Measurements from ENCODE around the gene HLA-DMB.
"Not testable (repeated sequence)": the region's sequence is repeated elsewhere in the genome, so short reads cannot be mapped to it uniquely, and the experiment has no call there.

The HLA-DMB gene

GRCh38 chr6:32945108-32945760 lies 4.4 kb upstream of the HLA-DMB start:
- Histone ChIP-seq H3K4me3 (ENCODE audit: low read length) (no peak overlapping the region), H3K36me3 (ENCODE audit: insufficient read depth, low read depth, low read length) (no peaks in the 10 kb centered on the region), H3K27ac (ENCODE audit: low read length) (no peak overlapping the region), H3K4me1 (ENCODE audit: insufficient read depth, low read length) (peaks cover under 1% of the 10 kb centered on the region; the same call in 1 of the 2 replicates), H3K9me3 (ENCODE audit: insufficient read depth, low read depth, low read length) (no peaks in the 10 kb centered on the region), H3K9ac (ENCODE audit: low read depth, low read length) (no peak overlapping the region), H3K27me3 (ENCODE audit: insufficient read depth, low read length) (no peaks in the 10 kb centered on the region)

DNA sequence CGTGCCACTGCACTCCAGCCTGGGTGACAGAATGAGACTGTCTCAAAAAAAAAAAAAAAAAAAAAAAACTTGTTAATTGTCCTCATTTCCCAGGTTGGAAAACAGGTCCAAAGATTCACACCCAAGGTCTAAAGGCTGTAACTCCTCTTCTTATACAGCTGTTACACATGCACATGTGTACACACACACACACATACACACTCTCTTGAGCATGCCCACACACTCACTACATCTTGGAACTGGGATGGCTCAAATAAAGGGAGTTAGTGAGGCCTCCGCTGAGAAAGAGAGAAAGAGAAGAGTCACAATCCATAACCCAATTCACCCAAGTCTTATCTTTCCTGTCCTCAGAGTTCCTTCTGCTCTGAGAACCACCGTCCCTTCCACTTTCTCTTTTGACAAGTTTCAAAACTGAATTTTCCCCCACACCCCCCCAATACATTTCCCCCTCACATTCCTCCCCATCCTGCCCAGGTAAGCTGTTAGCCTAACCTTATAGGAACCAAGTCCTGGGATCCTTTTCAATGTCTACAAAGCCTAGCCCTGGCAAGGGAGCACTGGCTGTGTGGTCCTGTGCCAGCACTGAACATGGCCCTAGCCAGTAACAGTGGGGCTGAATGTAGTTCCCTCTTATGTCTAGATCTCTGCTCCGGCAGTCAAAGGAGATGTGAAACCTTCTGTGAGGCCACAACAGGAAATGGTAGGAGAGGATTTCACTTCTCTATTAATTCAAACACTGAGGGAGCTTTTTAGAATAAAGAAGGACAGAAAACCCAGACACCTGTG lies 3.2 kb upstream of the HLA-DMB start:
- Histone ChIP-seq H3K9me3 (ENCODE audit: insufficient read depth, low read depth, low read length) (no peaks in the 10 kb centered on the region), H3K36me3 (ENCODE audit: insufficient read depth, low read depth, low read length) (no peaks in the 10 kb centered on the region), H3K9ac (ENCODE audit: low read depth, low read length) (no peak overlapping the region), H3K4me1 (ENCODE audit: insufficient read depth, low read length) (peaks cover 3% of the 10 kb centered on the region; the same call in 1 of the 2 replicates), H3K4me3 (ENCODE audit: low read length) (no peak overlapping the region), H3K27ac (ENCODE audit: low read length) (no peak overlapping the region), H3K27me3 (ENCODE audit: insufficient read depth, low read length) (no peaks in the 10 kb centered on the region)

DNA sequence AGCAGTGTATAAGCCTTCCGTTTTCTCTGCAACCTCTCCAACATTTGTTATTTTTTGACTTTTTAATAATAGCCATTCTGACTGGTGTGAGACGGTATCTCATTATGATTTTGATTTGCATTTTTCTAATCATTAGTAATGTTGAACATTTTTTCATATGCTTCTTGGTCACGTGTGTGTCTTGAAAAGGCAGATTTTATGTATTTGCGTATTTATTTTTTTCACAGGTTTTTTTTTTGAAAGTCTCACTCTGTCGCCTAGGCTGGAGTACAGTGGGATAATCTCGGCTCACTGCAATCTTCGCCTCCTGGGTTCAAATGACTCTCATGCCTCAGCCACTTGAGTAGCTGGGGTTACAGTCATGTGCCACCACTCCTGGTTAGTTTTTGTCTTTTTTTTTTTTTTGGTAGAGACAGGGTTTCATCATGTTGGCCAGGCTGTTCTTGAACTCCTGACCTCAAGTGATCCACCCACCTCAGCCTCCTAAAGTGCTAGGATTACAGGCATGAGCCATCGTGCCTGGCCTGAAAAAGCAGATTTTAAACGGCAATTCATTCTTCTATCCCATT lies 1.8 kb upstream of the HLA-DMB start:
- not testable (repeated sequence) for H3K4me1 ChIP-seq (ENCODE audit: insufficient read depth, low read length); H3K27ac ChIP-seq (ENCODE audit: low read length); H3K36me3 ChIP-seq (ENCODE audit: insufficient read depth, low read depth, low read length); H3K4me3 ChIP-seq (ENCODE audit: low read length); H3K27me3 ChIP-seq (ENCODE audit: insufficient read depth, low read length); H3K9me3 ChIP-seq (ENCODE audit: insufficient read depth, low read depth, low read length); H3K9ac ChIP-seq (ENCODE audit: low read depth, low read length)

- Histone ChIP-seq H3K9me3 (ENCODE audit: insufficient read depth, low read depth, low read length) (no peaks in the 10 kb centered on the region), H3K9ac (ENCODE audit: low read depth, low read length) (no peak overlapping the region), H3K27me3 (ENCODE audit: insufficient read depth, low read length) (peaks cover 8% of the 10 kb centered on the region; the same call in 1 of the 2 replicates), H3K4me1 (ENCODE audit: insufficient read depth, low read length) (peaks cover 3% of the 10 kb centered on the region; the same call in 1 of the 2 replicates), H3K36me3 (ENCODE audit: insufficient read depth, low read depth, low read length) (no peaks in the 10 kb centered on the region), H3K4me3 (ENCODE audit: low read length) (no peak overlapping the region), H3K27ac (ENCODE audit: low read length) (no peak overlapping the region)
Observed at GRCh38 chr6:32941214-32941768, 463 bp upstream of the HLA-DMB start.

GRCh38 chr6:32938494-32938893 lies 2.3 kb downstream of the HLA-DMB start:
- no peaks in the 10 kb centered on the region for H3K9me3 ChIP-seq (ENCODE audit: insufficient read depth, low read depth, low read length)
- no peak overlapping the region for H3K4me3 ChIP-seq (ENCODE audit: low read length)
- peaks cover 3% of the 10 kb centered on the region; the same call in 1 of the 2 replicates for H3K4me1 ChIP-seq (ENCODE audit: insufficient read depth, low read length)
- no peak overlapping the region for H3K27ac ChIP-seq (ENCODE audit: low read length)
- H3K9ac ChIP-seq (ENCODE audit: low read depth, low read length), result no peak overlapping the region
- no peaks in the 10 kb centered on the region for H3K36me3 ChIP-seq (ENCODE audit: insufficient read depth, low read depth, low read length)
- peaks cover 21% of the 10 kb centered on the region; the same call in 1 of the 2 replicates for H3K27me3 ChIP-seq (ENCODE audit: insufficient read depth, low read length)

DNA sequence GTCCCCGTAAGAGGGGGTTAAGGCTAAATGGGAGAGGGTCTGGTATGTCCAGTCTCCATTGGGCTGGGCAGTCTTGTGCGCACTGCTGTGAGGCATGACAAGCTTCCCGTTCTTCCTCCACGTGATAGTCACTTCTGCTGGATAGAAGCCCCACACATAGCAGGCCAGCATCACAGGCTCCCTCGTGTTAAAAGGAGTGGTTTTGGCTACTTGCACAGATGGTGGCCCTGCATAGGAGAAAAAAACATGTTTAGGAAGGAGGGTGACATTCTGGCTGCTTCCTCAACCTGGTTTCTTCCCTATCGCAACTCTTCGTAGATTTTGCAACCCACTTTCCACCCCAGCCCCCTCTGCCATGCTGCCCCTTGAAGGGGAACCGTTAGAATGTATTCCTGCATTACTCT lies 3.6 kb downstream of the HLA-DMB start:
- no peaks in the 10 kb centered on the region for H3K36me3 ChIP-seq (ENCODE audit: insufficient read depth, low read depth, low read length)
- H3K9me3 ChIP-seq (ENCODE audit: insufficient read depth, low read depth, low read length), result no peaks in the 10 kb centered on the region
- peaks cover 21% of the 10 kb centered on the region; the same call in 1 of the 2 replicates for H3K27me3 ChIP-seq (ENCODE audit: insufficient read depth, low read length)
- H3K4me3 ChIP-seq (ENCODE audit: low read length), result no peak overlapping the region
- peaks cover 3% of the 10 kb centered on the region; the same call in 1 of the 2 replicates for H3K4me1 ChIP-seq (ENCODE audit: insufficient read depth, low read length)
- no peak overlapping the region for H3K9ac ChIP-seq (ENCODE audit: low read depth, low read length)
- no peak overlapping the region for H3K27ac ChIP-seq (ENCODE audit: low read length)

- Histone ChIP-seq H3K27ac (ENCODE audit: low read length) (no peak overlapping the region), H3K9ac (ENCODE audit: low read depth, low read length) (no peak overlapping the region), H3K4me1 (ENCODE audit: insufficient read depth, low read length) (peaks cover 3% of the 10 kb centered on the region; the same call in 1 of the 2 replicates), H3K4me3 (ENCODE audit: low read length) (no peak overlapping the region), H3K36me3 (ENCODE audit: insufficient read depth, low read depth, low read length) (no peaks in the 10 kb centered on the region), H3K27me3 (ENCODE audit: insufficient read depth, low read length) (peaks cover 21% of the 10 kb centered on the region; the same call in 1 of the 2 replicates), H3K9me3 (ENCODE audit: insufficient read depth, low read depth, low read length) (no peaks in the 10 kb centered on the region)
Observed at GRCh38 chr6:32936239-32937152, 4.3 kb downstream of the HLA-DMB start.

- Histone ChIP-seq H3K27me3 (ENCODE audit: insufficient read depth, low read length) (peaks cover 21% of the 10 kb centered on the region; the same call in 1 of the 2 replicates), H3K27ac (ENCODE audit: low read length) (no peak overlapping the region), H3K36me3 (ENCODE audit: insufficient read depth, low read depth, low read length) (no peaks in the 10 kb centered on the region), H3K9me3 (ENCODE audit: insufficient read depth, low read depth, low read length) (no peaks in the 10 kb centered on the region), H3K4me3 (ENCODE audit: low read length) (no peak overlapping the region), H3K4me1 (ENCODE audit: insufficient read depth, low read length) (0 out of 2 replicates have a peak, but pooled peaks cover 3% of the 10 kb centered on the region), H3K9ac (ENCODE audit: low read depth, low read length) (no peak overlapping the region)
Observed at GRCh38 chr6:32935551-32936238, 5.1 kb downstream of the HLA-DMB start.

GRCh38 chr6:32933661-32934085 lies 7.2 kb downstream of the HLA-DMB start:
- H3K9me3 ChIP-seq (ENCODE audit: insufficient read depth, low read depth, low read length), result no peaks in the 10 kb centered on the region
- no peak overlapping the region for H3K27ac ChIP-seq (ENCODE audit: low read length)
- H3K4me3 ChIP-seq (ENCODE audit: low read length), result no peak overlapping the region
- no peaks in the 10 kb centered on the region for H3K4me1 ChIP-seq (ENCODE audit: insufficient read depth, low read length)
- H3K9ac ChIP-seq (ENCODE audit: low read depth, low read length), result no peak overlapping the region
- H3K36me3 ChIP-seq (ENCODE audit: insufficient read depth, low read depth, low read length), result no peaks in the 10 kb centered on the region
- peaks cover 28% of the 10 kb centered on the region; the same call in 1 of the 2 replicates for H3K27me3 ChIP-seq (ENCODE audit: insufficient read depth, low read length)

DNA sequence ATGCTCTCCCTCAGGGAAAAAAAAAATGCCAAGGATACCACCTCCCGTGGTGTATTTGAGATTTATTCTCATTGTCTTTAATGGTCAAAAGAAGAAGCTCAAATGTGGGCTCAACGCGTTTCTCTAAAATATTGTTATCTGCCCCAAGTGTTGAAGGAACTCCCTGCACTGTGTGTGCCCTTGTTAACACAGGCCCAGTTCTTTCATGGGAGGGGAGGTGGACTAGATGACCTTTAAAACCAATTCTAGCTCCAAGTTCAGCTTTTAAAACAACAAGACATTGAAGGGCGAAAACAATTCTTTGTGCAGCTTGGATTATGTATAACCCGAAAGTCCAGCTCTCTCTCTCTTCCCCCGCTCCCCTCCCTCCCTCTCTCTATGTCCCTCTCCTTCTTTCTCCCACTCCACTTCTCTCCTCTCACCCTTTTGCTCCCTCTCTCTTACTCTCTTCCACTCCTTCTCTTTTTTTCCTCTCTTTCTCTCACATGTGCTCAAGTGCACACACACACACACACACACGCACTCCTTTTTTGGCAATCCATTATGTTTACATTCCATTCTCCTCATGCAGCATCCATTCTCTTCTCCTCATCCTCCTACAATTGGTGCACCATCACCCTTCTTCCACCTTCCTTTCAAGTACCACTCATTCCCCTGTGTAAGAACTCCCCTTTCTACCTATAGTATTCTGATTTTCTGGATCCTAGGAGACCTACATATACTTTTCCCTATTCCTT lies 8.5 kb downstream of the HLA-DMB start:
- Histone ChIP-seq H3K4me3 (ENCODE audit: low read length) (no peak overlapping the region), H3K27ac (ENCODE audit: low read length) (no peak overlapping the region), H3K27me3 (ENCODE audit: insufficient read depth, low read length) (peaks cover 28% of the 10 kb centered on the region; the same call in 1 of the 2 replicates), H3K9me3 (ENCODE audit: insufficient read depth, low read depth, low read length) (no peaks in the 10 kb centered on the region), H3K36me3 (ENCODE audit: insufficient read depth, low read depth, low read length) (no peaks in the 10 kb centered on the region), H3K9ac (ENCODE audit: low read depth, low read length) (no peak overlapping the region), H3K4me1 (ENCODE audit: insufficient read depth, low read length) (no peaks in the 10 kb centered on the region)

Measured in iPS-20b (cell line).